Ovary (tissue), 3 donors: ENCODE results near the gene EOLA1.
"Not testable (repeated sequence)": the region's sequence is repeated elsewhere in the genome, so short reads cannot be mapped to it uniquely, and the experiment has no call there.

Experiments
- EP300 ChIP-seq: sonication (generic); formaldehyde crosslinking; IDR thresholded peaks from one replicate; pipeline ENCODE4 v1.6.1; 2017; ENCODE audit warnings: antibody characterized with exemption
- POLR2A ChIP-seq: fragments of 450-650 bp; IDR thresholded peaks from one replicate; pipeline ENCODE4 v1.6.1; 2017; ENCODE audit warnings: antibody characterized with exemption, mild to moderate bottlenecking, moderate library complexity
- TF ChIP-seq, protein P1 (sequence below), 3 donors: fragments of 450-650 bp in 2 of 3; fragments of 200-600 bp in 1 of 3; IDR thresholded peaks; one replicate each; pipeline versions ENCODE4 v1.5.1 to v1.8.0; 2016 to 2022; ENCODE audit warnings: antibody characterized with exemption in 3 of 3, mild to moderate bottlenecking in 1 of 3
- donor health status: DM: no; HTN: no; CAD: no.

DNA sequence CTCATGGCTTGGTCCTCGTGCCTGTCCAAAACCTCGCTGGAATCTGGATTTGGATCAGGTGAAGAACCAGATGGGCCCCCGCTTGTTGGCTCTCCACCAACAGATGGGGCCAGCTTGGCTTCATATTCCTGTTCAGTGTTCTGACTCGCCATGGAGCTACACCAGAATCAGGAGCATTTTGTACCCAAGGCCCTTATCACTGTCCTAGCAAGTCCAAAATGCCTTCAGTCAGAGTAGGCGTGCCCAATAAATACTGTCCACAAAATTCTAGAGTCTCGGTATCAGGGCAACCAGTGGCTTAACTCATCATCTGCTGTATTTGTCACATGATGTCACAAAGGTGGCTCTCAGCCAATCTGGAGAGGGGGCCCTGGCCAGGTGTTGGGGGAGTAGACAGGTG is 8.9 kb downstream of the EOLA1 start, which contains the start of gene HSFX3:
- TF ChIP-seq POLR2A, EP300: not testable (repeated sequence)
- TF ChIP-seq, protein P1, sequence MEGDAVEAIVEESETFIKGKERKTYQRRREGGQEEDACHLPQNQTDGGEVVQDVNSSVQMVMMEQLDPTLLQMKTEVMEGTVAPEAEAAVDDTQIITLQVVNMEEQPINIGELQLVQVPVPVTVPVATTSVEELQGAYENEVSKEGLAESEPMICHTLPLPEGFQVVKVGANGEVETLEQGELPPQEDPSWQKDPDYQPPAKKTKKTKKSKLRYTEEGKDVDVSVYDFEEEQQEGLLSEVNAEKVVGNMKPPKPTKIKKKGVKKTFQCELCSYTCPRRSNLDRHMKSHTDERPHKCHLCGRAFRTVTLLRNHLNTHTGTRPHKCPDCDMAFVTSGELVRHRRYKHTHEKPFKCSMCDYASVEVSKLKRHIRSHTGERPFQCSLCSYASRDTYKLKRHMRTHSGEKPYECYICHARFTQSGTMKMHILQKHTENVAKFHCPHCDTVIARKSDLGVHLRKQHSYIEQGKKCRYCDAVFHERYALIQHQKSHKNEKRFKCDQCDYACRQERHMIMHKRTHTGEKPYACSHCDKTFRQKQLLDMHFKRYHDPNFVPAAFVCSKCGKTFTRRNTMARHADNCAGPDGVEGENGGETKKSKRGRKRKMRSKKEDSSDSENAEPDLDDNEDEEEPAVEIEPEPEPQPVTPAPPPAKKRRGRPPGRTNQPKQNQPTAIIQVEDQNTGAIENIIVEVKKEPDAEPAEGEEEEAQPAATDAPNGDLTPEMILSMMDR (IDR thresholded peaks at IDR 0.05): not testable (repeated sequence)
